HG02759 (cell line): Measurements from ENCODE around the gene SYT11.
"Not testable (repeated sequence)": the region's sequence is repeated elsewhere in the genome, so short reads cannot be mapped to it uniquely, and the experiment has no call there.

Experiments
- ATAC-seq: cut with Tn5 transposase; IDR thresholded peaks from one replicate; pipeline ENCODE4 v1.9.1; 2021; ENCODE audit warnings: mild to moderate bottlenecking, moderate library complexity; ENCODE audit not compliant: unreplicated experiment

Gene SYT11

DNA sequence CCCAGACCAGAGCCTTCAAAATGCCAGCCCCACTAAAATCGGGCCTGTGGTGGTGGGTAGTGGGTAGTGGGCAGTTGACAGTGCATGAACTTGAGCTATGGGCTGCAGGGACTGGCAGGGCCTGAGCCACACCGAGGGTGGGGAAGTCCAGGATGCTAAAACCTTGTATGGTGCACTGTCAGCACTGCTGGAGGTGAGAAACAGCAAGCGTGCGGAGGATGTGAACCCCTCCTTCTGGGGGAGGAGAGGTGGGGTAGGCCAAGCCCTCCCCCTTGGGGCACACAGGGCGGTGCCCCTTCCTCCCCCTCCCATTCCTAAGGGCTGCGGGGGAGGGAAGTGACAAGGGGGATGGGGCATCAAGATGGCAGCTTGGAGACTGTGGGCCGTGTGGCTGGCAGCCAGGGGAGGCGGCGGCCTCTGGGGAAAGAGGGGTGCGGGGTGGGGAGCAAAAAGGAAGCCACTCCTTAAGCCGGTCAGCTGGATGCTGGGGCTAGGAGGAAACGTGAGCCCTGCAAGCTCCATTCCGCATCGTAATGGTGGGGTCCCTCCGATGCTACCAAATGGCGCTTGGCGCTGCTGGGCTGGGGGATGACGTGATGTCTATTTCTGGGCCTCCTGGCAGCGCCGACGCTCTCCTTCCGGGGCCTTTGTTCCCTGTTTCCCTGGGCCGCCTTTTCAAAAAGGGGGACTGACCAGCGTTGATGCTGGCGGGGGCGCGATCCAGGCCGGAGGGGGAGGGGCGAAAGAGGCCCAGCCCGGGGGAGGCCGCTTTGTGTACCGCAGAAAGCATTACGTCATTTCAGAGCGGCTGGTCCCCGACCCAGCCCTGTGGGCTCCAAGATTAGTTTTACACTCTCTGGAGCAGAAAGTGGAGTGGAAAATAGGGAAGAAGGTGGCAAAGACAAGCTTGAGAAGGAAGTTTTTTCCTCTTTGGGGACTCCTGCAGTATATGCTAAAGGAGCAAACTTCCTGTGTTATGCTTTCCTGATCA lies 809 bp downstream of the SYT11 start:
- ATAC-seq, result no peak

DNA sequence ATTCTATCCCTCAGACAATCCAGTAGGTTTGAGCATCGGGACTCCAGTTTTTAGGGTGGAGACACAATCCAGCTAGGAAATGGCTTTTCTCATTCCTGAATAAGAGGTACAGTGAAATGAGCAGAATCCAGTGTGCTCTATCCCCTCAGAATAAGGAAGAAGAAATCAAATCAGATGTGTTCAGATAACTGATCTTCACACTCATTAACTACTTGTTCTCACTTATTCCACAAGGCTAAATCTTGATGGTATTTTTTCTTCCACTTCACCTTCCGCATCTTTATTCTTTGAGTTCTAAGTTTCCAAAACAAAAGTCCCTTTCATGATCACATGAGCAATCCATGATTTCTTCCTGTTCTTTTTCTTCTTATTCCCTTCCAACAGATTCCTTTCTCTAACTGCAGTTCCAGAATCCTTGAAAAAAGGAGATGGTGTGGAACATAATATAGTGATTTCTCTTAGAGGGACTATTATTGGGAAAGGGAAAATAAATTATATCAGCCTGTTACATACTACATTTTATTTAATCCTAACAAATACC lies 1.7 kb downstream of the SYT11 start:
- no peak for ATAC-seq

DNA sequence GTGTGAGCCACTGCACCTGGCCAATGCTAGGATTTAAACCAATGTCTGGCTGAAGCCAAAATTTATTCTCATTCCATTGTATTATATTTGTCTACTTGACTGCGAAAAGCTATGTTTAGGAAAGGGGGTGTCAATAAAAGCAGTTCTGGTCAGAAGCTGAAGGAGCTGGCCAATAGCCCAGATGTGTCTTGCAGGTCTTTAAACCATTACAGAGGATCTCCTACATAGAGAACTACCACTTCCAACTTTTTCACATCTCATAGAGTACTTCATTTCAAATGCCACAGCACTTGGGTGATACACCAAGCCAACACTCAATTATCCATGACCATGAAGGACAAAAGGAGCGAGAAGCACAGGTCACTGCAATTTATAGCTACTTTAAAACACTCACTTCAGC lies 2.5 kb downstream of the SYT11 start:
- ATAC-seq, result no peak

DNA sequence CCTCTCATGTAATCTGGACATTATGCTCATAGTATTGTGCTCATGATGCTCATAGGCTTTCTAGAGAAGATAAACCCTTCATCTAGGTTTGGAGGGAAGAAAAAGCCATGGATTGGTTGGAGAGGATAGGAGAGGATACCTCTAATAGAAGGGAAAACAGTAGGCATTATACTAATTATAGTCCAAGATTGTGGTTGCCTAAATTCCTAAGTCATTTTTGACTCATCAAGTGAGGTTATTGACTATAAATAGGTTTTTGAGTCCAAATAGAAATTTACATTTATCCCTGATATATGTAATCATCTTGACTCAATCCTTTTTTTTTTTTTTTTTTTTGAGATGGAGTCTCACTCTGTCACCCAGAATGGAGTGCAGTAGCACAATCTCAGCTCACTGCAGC lies 5.0 kb downstream of the SYT11 start:
- ATAC-seq, result no peak

DNA sequence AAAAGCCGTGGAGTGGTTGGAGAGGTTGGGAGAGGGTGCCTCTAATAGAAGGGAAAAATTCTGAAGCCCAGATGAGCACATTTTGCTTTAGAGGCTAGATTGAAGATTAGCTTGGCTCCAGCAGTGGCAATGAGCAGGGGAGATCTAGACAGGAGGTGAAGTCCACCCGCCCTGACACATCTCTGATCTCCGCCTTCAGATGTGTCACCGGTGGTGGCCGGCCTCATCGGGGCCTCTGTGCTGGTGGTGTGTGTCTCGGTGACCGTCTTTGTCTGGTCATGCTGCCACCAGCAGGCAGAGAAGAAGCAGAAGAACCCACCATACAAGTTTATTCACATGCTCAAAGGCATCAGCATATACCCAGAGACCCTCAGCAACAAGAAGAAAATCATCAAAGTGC lies 8.4 kb downstream of the SYT11 start:
- ATAC-seq, result no peak

DNA sequence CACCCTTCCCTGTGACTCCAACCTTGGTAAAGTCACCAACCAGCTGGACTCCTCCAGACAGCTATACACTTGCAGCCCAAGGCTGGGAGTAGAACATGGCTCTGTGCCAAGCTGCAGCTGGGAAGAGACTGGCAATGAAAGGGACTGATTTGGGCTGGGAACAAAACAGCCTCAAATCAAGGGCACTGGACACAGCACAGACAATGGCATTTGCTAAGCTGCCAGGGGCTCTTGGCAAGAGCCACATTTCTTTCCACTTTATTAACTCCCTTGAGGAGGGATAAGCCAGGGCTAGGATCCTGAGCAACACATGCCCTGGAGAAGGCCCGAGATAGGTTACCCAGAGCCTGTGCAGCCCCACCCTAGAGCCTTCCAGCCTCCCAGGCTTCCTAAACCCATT lies 12.0 kb downstream of the SYT11 start:
- ATAC-seq, result no peak

DNA sequence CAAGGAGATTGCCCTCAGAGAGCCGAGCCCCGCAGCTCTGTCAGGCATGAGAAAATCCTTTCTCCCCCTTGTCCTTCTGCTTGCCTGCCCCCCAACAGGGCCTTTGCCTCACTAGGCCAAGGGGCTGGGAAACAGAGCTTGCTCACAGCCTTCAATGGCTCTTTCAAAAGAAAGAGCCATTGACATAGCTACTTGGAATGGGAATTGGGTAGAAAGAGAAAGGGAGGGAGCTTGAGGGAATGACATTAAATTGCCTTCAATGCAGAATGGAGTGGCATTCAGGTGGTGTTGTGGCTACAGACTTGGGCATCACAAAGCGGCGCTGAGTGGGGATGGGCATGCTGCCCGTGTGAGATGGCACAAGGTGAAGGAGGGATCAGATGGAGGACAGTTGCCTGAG lies 13.2 kb downstream of the SYT11 start:
- no peak for ATAC-seq

DNA sequence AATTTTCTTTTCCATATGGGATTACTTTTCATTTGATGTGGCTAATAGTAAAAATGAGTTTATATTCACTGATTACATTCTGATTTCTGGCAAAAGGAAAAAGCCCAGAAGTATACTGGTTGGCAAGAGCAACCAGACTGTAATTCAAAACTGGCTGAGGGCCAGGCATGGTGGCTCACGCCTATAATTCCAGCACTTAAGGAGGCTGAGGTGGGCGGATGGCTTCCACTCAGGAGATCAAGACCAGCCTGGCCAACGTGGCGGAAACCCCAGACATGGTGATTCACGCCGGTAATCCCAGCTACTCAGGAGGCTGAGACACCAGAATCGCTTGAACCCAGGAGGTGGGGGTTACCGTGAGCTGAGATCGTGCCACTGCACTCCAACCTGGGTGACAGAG lies 14.5 kb downstream of the SYT11 start:
- no peak for ATAC-seq

DNA sequence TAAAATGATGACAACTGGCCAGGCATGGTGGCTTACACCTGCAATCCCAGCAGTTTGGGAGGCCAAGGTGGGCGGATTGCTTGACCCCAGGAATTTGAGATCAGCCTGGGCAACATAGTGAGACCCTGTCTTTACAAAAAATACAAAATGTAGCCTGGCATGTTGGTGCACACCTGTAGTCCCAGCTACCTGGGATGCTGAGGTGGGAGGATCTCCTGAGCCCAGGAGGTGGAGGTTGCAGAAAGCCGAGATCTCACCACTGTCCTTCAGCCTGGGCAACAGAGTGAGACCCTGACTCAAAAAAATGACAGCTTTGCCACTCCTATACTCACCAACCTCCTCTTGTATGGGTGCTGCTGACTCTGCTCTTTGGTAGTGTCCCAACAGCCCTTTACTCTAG lies 18.6 kb downstream of the SYT11 start:
- no peak for ATAC-seq

DNA sequence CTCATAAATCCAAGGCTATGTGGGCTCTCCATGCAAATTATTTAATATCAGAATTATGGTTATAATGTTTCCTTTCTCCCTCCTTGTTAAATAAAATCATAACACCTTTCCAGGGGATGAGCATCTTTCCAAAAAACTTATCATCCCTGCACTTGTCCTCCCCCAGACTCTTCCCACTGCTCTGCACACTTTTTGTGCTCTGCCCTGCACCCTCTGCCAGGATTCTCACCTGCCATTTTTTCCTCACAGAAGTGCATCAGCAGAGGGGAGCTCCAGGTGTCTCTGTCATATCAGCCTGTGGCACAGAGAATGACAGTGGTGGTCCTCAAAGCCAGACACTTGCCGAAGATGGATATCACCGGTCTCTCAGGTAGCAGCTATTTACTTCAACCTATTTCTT lies 20.9 kb downstream of the SYT11 start:
- no peak for ATAC-seq

DNA sequence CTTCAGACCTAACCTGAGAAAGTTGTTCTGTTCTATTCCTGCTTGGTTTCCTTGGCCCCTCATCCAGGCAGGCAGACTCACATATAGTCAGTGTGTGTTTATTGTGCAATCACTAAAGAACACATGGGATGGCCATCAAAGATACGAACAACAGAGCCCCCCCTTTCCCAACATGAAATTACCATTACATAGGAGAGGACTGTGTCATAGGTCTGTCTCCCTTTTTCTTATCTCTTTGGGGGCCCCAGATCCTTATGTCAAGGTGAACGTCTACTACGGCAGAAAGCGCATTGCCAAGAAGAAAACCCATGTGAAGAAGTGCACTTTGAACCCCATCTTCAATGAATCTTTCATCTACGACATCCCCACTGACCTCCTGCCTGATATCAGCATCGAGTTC lies 21.6 kb downstream of the SYT11 start:
- no peak for ATAC-seq

DNA sequence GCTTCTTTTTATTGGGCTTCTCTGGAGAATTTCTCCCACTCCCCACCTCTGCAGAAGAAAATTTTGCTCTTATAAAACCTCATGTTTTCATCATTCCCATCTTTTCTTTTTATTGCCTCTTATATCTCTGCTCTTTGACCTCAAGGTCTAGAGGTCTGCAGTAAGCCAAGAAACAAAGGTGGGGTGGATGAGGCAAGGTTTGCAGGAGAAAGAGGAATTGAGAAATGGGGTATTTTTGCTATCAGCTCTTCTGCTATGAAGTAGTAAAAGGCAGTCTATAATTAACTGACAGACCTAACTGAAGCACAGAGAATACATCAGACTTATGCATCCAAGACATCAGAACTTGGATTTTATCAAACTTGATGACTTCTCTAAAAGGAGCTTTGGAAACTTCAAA lies 22.9 kb downstream of the SYT11 start:
- no peak for ATAC-seq

DNA sequence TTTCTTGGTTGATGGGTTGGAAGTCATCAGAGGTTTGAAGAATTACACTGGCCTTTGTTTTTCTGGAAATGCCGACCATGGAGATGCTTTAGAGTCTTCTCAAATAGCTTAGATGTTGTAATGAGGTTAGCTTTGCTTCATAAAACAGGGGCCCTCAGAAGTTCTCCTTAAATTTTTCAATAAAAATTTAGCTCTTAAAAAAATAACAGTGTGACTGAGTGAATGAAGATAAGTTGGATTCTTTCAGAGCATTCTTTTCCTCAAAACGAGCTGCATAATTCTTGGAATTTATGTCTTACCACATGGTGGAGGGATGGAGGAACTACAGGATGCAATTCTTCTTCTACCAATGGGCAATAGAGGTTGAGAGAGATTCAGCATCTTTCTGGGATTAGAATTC lies 23.4 kb downstream of the SYT11 start:
- no peak for ATAC-seq

DNA sequence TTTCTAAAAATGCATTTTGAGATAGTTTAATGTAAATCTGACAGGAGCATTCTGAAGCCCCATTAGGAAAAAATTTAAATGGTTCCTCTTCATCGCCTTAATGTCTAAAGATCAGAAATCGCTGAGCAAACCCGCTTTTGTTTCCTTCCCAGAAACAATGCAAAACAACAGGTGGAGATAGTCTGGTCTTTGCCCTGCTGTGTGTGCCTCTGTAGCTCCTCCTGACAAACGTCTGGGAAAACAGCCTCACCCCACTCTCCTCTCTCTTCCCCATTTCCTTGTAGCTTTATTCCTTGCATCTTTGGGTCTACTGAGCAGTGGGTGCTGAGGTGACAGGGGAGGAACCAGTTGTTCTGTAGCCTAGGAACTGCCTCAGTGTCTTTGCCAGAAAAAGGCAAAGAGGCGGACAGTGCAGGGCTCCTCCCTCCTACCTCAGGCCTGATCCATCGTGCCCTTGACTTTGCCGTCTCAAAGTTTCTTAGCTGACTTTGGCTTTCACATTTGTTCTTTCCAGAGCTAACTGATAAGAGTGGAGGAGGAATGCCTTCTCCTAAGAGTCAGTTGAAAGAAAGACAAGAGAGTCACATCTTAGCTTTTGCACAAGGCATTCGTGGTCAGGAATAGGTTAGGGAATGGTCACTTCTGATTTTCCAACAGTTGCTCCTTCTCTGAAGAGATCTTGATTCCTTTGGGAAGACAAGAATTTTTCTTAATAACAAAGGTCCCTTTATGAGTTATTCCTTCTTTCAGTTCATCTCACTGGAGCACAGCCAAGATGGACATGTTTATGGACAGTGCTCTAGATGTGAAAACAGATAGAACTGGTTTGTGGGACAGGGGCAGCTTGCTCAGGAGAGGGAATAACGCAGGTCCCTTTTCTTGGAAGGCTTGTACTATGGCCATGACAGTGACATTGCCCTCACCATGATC lies 24.9 kb downstream of the SYT11 start:
- no peak for ATAC-seq

DNA sequence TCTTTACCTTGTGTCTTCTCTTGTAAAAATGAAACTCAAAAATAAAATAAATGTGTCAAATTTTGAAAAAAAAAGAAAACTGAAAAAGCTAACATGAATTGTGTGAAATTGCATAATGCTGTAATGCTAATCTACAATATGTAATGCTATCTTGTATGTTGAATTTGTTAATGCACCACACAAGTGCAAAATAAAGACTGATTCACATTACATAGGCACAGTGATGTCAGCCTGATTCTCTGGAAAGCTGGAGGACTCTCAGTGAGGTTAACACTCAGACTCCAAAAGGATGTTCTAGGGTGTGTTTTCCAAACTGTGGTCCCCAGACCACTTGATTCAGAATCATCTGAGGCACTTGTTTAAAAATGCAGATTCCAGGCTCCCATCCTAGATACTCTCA lies 25.6 kb downstream of the SYT11 start:
- no peak for ATAC-seq

DNA sequence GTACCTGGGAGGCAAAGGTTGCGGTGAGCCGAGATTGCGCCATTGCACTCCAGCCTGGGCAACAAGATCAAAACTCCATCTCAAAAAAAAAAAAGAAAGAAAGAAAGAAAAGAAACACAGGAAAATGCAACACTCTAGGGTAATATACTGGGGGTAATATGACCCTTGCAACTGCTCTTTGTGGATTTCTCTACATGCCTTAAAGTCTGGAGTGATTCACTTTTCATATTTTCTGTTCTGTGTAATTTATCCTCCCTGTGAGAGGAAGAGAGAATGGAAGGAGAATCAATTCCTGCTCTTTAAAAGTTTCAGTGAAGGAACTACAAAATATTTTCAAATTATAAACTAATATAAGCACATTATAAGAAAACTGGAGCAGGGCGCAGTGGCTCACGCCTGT lies 29.1 kb downstream of the SYT11 start:
- ATAC-seq, result no peak

DNA sequence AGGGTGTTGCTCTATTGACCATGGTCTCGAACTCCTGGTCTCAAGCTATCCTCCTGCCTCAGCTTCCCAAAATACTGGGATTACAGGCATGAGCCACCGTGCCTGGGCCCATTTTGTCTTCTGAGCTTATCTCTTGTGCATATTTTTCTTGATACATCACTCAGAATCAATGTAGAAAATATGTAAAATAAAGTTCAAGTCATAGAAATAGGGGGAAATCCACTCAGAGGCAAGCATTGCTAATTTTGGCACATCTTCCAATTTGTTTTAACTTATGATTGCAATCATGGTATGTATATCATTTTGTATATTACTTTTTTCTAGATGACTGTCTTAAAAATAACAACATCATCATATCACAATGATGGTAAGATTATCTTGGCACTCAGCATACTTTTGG lies 30.2 kb downstream of the SYT11 start:
- ATAC-seq, result no peak

DNA sequence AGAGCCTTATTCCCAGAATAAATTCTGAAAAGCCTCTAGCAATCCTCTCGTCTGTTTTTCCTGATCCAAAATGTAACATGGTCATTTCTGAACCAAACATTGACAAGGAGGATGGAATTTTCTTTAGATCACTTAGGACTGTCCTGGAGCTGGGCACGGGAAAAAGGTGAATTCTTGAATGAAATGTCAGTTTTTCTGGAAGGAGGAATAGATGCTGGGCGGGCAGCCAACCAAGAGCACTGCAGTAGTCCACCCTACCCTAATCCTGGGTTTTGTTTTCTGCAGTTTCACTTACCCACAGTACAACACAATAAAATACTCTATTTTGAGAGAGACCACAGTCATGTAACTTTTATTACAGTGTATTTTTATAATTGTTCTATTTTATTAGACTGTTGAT lies 30.9 kb downstream of the SYT11 start:
- ATAC-seq, result no peak

DNA sequence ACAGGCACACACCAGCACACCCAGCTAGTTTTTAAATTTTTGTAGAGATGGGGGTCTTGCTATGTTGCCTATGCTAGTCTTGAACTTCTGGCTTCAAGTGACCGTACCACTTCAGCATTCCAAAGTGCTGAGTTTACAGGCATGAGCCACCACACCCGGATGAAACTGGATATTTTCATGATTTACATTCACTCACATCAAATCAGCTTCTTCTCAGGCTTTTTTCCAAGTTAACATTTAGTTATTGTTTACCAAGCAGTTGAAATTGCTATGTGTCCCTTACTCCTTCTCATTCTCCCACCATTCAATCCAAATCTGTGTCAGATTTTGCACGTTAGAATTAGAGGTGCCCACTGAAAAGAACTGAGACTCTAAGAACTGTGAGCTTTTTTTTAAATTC lies 33.4 kb downstream of the SYT11 start:
- ATAC-seq, result no peak

DNA sequence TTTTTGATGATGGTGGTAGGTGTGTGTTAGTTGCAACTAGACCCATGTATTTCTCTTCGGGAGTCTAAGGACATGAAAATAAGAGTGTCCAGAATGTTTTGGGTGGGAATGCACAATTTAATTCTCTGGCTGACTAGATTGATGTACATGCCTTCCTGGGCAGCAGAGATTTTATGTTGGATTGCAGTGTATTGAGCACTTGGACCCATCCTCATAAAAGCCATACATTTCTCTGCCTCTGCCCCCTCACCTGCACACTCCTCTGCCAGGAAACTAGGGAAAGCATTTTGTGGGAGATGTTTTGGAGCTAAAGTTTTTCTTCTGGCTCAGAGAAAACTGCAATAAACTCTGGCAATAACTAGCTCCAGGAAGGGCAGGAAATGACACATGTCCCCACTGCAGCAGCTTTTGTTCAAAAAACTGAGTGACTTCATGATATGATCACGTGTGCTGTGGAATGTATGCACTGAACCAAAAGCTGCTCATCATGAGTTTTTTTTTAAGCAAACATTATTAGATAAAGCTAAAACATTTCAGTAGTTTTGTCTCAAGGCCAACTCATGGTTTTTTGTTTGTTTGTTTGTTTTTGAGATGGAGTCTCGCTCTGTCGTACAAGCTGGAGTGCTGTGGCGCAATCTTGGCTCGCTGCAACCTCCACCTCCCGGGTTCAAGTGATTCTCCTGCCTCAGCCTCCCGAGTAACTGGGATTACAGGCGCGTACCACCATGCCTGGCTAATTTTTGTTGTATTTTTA lies 34.2 kb downstream of the SYT11 start:
- ATAC-seq, result no peak

DNA sequence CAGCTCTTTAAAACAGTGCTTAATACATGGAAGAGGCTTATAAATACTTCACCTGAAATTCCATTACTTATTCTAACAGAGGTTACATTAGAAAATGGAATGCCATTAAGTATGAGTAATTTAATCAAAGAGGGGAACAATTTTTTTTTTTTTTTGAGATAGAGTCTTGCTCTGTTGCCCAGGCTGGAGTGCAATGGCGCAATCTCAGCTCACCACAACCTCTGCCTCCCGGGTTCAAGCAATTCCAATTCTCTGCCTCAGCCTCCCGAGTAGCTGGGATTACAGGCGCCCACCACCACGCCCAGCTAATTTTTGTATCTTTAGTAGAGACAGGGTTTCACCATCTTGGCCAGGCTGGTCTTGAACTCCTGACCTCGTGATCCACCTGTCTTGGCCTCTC lies 36.2 kb downstream of the SYT11 start:
- not testable (repeated sequence) for ATAC-seq
